HCT116 (cell line): Measurements from ENCODE around the gene LYST. TPM values are rescaled to one million over a fixed set of nuclear protein-coding genes. Genes with fewer than 3 reads are reported as not detected.

Source experiments
- ATAC-seq: fragments of 200-7000 bp; cut with Tn5 transposase; 2 replicates; pipeline ENCODE4 v1.9.1; 2020; ENCODE audit warnings: mild to moderate bottlenecking, moderate library complexity
- BruUV-seq: library from RNA; stranded (reverse); fragments of 400-500 nt; replicated peaks from 2 replicates; lab custom pipeline; 2021; lab: Mats Ljungman, UMichigan
- CTCF ChIA-PET: fragments of 300-600 bp; sonication (Branson Sonifier 250); formaldehyde crosslinking; loops from one replicate; lab custom pipeline; 2021; ENCODE audit warnings: antibody characterized with exemption; lab: Charles Lee
- POLR2A ChIA-PET: fragments of 300-600, 350-600 bp; sonication (Branson Sonifier 250); formaldehyde crosslinking; loops from one replicate; lab custom pipeline; 2021; ENCODE audit warnings: antibody characterized with exemption; lab: Charles Lee
- RAD21 ChIA-PET, 2 experiments: fragments of 300-600 bp; sonication (Branson Sonifier 250); formaldehyde crosslinking; loops; one replicate each; lab custom pipeline; 2023; ENCODE audit warnings: low total read pairs in 2 of 2; ENCODE audit not compliant: uncharacterized antibody in 2 of 2, unreplicated experiment in 2 of 2, low non-redundant PET in 1 of 2; lab: Charles Lee
- DNase-seq: peaks from one replicate; pipeline ENCODE4 v3.0.0-alpha.2; 2010; ENCODE audit warnings: low read depth, low spot score
- H2AFZ ChIP-seq: fragments of 200-600 bp; shearing (Covaris generic), sonication (generic); 2 replicates; pipeline ENCODE4 v1.6.1; 2017; ENCODE audit warnings: low read depth, mixed run types, mixed read lengths, antibody characterized with exemption, low read length; ENCODE audit not compliant: poor library complexity, severe bottlenecking
- H3K27ac ChIP-seq: 2 replicates; pipeline ENCODE4 v1.5.1; 2012; ENCODE audit warnings: low read depth, low read length
- H3K27me3 ChIP-seq: fragments of 200-600 bp; sonication (generic); 2 replicates; pipeline ENCODE4 v1.6.1; 2016; ENCODE audit warnings: mixed run types, low read length, mixed read lengths; ENCODE audit not compliant: insufficient read depth
- H3K36me3 ChIP-seq, 2 experiments: fragments of 200-500 bp in 1 of 2; fragments of 200-600 bp in 1 of 2; sonication (Bioruptor generic) in 1 of 2; sonication (generic) in 1 of 2; 2 replicates each; pipeline versions ENCODE4 v1.5.1 to v1.6.1; 2014 to 2016; ENCODE audit warnings: low read length in 2 of 2, inconsistent platforms in 1 of 2, mixed read lengths in 1 of 2, mixed run types in 1 of 2; ENCODE audit not compliant: insufficient read depth in 2 of 2, control insufficient read depth in 1 of 2
- H3K4me1 ChIP-seq, 2 experiments: fragments of 200-600 bp in 1 of 2; sonication (generic) in 1 of 2; 2 replicates each; pipeline versions ENCODE4 v1.5.1 to v1.6.1; 2012 to 2017; ENCODE audit warnings: low read length in 2 of 2, inconsistent platforms in 1 of 2, mild to moderate bottlenecking in 1 of 2, mixed read lengths in 1 of 2, mixed run types in 1 of 2, moderate library complexity in 1 of 2; ENCODE audit not compliant: insufficient read depth in 2 of 2, control insufficient read depth in 1 of 2
- H3K4me2 ChIP-seq: fragments of 200-600 bp; sonication (generic); 2 replicates; pipeline ENCODE4 v1.6.1; 2017; ENCODE audit warnings: mixed run types, low read length, mixed read lengths
- H3K4me3 ChIP-seq, 2 experiments: fragments of 200-600 bp in 1 of 2; sonication (generic) in 1 of 2; replicated peaks in 1 of 2; 2 replicates each; pipeline ENCODE4 v1.5.1; 2011 to 2016; ENCODE audit warnings: low read length in 2 of 2, control low read depth in 1 of 2, low read depth in 1 of 2, mild to moderate bottlenecking in 1 of 2, mixed read lengths in 1 of 2, mixed run types in 1 of 2
- H3K79me2 ChIP-seq: fragments of 200-600 bp; sonication (generic); 2 replicates; pipeline ENCODE4 v1.6.1; 2017; ENCODE audit warnings: mild to moderate bottlenecking, mixed run types, low read length, moderate library complexity, mixed read lengths; ENCODE audit not compliant: insufficient read depth
- H3K9ac ChIP-seq: fragments of 200-600 bp; sonication (generic); 2 replicates; pipeline ENCODE4 v1.6.1; 2016; ENCODE audit warnings: low read length, mixed read lengths
- H3K9me2 ChIP-seq: fragments of 200-600 bp; sonication (generic), shearing (Covaris generic); 2 replicates; pipeline ENCODE4 v1.6.1; 2017; ENCODE audit warnings: mixed run types, mild to moderate bottlenecking, moderate library complexity; ENCODE audit not compliant: insufficient read depth
- H3K9me3 ChIP-seq, 2 experiments: fragments of 200-500 bp in 1 of 2; fragments of 200-600 bp in 1 of 2; sonication (Bioruptor generic) in 1 of 2; sonication (generic) in 1 of 2; 2 replicates each; pipeline ENCODE4 v1.6.1; 2014 to 2017; ENCODE audit warnings: low read length in 2 of 2, mixed read lengths in 2 of 2, inconsistent platforms in 1 of 2, low read depth in 1 of 2, mild to moderate bottlenecking in 1 of 2, mixed run types in 1 of 2, moderate library complexity in 1 of 2; ENCODE audit not compliant: control insufficient read depth in 1 of 2, insufficient read depth in 1 of 2
- H4K20me1 ChIP-seq: fragments of 200-600 bp; sonication (generic), shearing (Covaris generic); 2 replicates; pipeline ENCODE4 v1.6.1; 2017; ENCODE audit warnings: mixed run types, mild to moderate bottlenecking, moderate library complexity; ENCODE audit not compliant: insufficient read depth
- ATF3 ChIP-seq: IDR thresholded peaks from 2 replicates; pipeline ENCODE4 v1.6.1; 2012
- CEBPB ChIP-seq: IDR thresholded peaks from 2 replicates; pipeline ENCODE4 v1.6.1; 2012; ENCODE audit warnings: low read depth
- EGR1 ChIP-seq: IDR thresholded peaks from 2 replicates; pipeline ENCODE4 v1.6.1; 2012; ENCODE audit warnings: low read depth
- EZH2 ChIP-seq: fragments of 200-600 bp; sonication (generic); IDR thresholded peaks from 2 replicates; pipeline ENCODE4 v1.6.1; 2017; ENCODE audit warnings: antibody characterized with exemption, mixed run types
- FOSL1 ChIP-seq: IDR thresholded peaks from 2 replicates; pipeline ENCODE4 v1.6.1; 2012; ENCODE audit warnings: low read depth
- JUND ChIP-seq: IDR thresholded peaks from 2 replicates; pipeline ENCODE4 v1.6.1; 2012
- POLR2A ChIP-seq: IDR thresholded peaks from 2 replicates; pipeline ENCODE4 v1.7.0; 2011; ENCODE audit warnings: borderline replicate concordance; ENCODE audit not compliant: insufficient read depth, insufficient read length; ENCODE audit errors: extremely low read depth
- POLR2AphosphoS5 ChIP-seq: IDR thresholded peaks from 2 replicates; pipeline ENCODE4 v1.6.1; 2011; ENCODE audit warnings: mild to moderate bottlenecking, low read depth, low read length, moderate library complexity
- REST ChIP-seq: IDR thresholded peaks from 2 replicates; pipeline ENCODE4 v1.6.1; 2012; ENCODE audit warnings: low read depth
- SIN3A ChIP-seq: IDR thresholded peaks from 2 replicates; pipeline ENCODE4 v1.6.1; 2012; ENCODE audit warnings: low read depth
- SP1 ChIP-seq: IDR thresholded peaks from 2 replicates; pipeline ENCODE4 v1.6.1; 2012; ENCODE audit warnings: low read depth
- SRF ChIP-seq: IDR thresholded peaks from 2 replicates; pipeline ENCODE4 v1.6.1; 2012; ENCODE audit warnings: low read depth
- ZNF274 ChIP-seq: fragments of 200-500 bp; sonication (Bioruptor generic); IDR thresholded peaks from 2 replicates; pipeline ENCODE4 v1.6.1; 2014; ENCODE audit warnings: mild to moderate bottlenecking, low read depth, low read length, inconsistent platforms
- intact Hi-C: fragments of 100-400 bp; cut with micrococcal nuclease; formaldehyde crosslinking; loops from 2 replicates; pipeline ENCODE4 v1.10.0; 2022
- total RNA-seq: library from RNA; stranded (reverse); gene quantifications from one replicate; pipeline ENCODE4 v1.2.1, GENCODE V29; 2021; ENCODE audit not compliant: unreplicated experiment

The LYST gene
- total RNA-seq, 1 experiment from 2014 or later = 6.6 TPM

- CTCF ChIA-PET = no interaction called here
- Histone ChIP-seq H3K79me2 (no peaks in the 10 kb centered on the region), H3K36me3 (no peaks in the 10 kb centered on the region), H4K20me1 (no peaks in the 10 kb centered on the region), H2AFZ (no peak overlapping the region), H3K9ac (no peak overlapping the region), H3K4me3 (no peak overlapping the region), H3K4me2 (no peak overlapping the region), H3K9me2 (no peaks in the 10 kb centered on the region), H3K4me1 (peaks cover 3 to 7% of the 10 kb centered on the region in 2 experiments; a peak in 3 of 4 replicates), H3K27me3 (no peaks in the 10 kb centered on the region), H3K9me3 (no peaks in the 10 kb centered on the region), H3K27ac (no peak overlapping the region)
- intact Hi-C loops = no loop called here
- RAD21 ChIA-PET = no interaction called here
- DNase-seq (no peak), ATAC-seq (no peak)
- POLR2A ChIA-PET = no interaction called here
- no peak for TF ChIP-seq SP1
- no peak for TF ChIP-seq SRF
- TF ChIP-seq EGR1 = no peak
- no peak for TF ChIP-seq ATF3
- no peak for TF ChIP-seq POLR2A
- no TSS peak for BruUV-seq
Measured at GRCh38 chr1:235888119-235888643, 21.5 kb upstream of the LYST start.

- no peaks in the 10 kb centered on the region for H3K27me3 ChIP-seq
- no peak overlapping the region for H2AFZ ChIP-seq
- H4K20me1 ChIP-seq = no peaks in the 10 kb centered on the region
- DNase-seq = no peak
- no peak overlapping the region for H3K9ac ChIP-seq
- TF ChIP-seq SIN3A = no peak
- no peak for TF ChIP-seq JUND
- TF ChIP-seq REST = no peak
- TF ChIP-seq EZH2 = no peak
- no peak for TF ChIP-seq FOSL1
- no peak for TF ChIP-seq CEBPB
- no peak for TF ChIP-seq ZNF274
- TF ChIP-seq POLR2AphosphoS5 = no peak
- no peak for TF ChIP-seq ATF3
- TF ChIP-seq, all 23 proteins: peak for 0
- POLR2A ChIA-PET = no interaction called here
- peaks cover 3 to 7% of the 10 kb centered on the region in 2 experiments; a peak in 3 of 4 replicates for H3K4me1 ChIP-seq
- H3K79me2 ChIP-seq = no peaks in the 10 kb centered on the region
- intact Hi-C loops = no loop called here
- no TSS peak for BruUV-seq
- H3K9me2 ChIP-seq = no peaks in the 10 kb centered on the region
- no peak overlapping the region for H3K27ac ChIP-seq
- no peak overlapping the region for H3K4me3 ChIP-seq
- H3K36me3 ChIP-seq = no peaks in the 10 kb centered on the region
- RAD21 ChIA-PET = no interaction called here
- H3K9me3 ChIP-seq = no peaks in the 10 kb centered on the region
- CTCF ChIA-PET = no interaction called here
- no peak for ATAC-seq
- no peak overlapping the region for H3K4me2 ChIP-seq
Measured at GRCh38 chr1:235887676-235888075, 21.0 kb upstream of the LYST start.
